ENCODE measurements around the gene TOP1.

Gene TOP1

DNA sequence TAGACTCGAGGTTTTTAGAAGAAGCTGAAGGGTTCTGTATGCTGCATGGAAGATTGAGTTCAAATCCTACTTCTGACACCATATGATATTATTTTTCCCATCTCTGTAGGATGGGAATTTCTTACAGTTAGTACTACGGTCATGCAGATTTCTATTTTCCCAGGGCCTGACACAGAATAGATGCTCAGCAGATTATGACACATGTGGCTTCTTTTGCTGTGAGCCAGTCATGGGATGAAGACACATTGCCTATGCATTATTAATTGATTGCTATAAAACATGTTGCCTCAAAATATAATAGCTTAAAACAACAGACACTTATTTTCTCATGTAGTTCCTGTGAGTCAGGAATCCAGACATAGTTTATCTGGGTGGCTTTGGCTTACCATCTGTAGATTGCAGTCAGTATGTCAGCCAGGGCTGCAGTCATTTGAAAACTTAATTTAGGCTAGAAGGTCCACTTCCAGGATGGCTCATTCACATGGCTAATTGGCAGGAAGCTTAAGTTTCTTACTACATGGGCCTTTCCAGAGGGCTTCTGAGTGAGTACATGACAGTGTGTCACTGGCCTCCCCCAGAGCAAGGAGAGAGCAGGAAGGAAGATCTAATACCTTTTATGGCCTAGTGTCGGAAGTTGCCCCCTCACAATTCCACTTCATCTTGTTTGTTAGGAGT, 29.5 kb downstream of the TOP1 start:
- DNase-seq (ENCODE audit: low read depth in 2 of 3, low spot score in 1 of 3), result peak in 1 of 3 donors; percentile 13

DNA sequence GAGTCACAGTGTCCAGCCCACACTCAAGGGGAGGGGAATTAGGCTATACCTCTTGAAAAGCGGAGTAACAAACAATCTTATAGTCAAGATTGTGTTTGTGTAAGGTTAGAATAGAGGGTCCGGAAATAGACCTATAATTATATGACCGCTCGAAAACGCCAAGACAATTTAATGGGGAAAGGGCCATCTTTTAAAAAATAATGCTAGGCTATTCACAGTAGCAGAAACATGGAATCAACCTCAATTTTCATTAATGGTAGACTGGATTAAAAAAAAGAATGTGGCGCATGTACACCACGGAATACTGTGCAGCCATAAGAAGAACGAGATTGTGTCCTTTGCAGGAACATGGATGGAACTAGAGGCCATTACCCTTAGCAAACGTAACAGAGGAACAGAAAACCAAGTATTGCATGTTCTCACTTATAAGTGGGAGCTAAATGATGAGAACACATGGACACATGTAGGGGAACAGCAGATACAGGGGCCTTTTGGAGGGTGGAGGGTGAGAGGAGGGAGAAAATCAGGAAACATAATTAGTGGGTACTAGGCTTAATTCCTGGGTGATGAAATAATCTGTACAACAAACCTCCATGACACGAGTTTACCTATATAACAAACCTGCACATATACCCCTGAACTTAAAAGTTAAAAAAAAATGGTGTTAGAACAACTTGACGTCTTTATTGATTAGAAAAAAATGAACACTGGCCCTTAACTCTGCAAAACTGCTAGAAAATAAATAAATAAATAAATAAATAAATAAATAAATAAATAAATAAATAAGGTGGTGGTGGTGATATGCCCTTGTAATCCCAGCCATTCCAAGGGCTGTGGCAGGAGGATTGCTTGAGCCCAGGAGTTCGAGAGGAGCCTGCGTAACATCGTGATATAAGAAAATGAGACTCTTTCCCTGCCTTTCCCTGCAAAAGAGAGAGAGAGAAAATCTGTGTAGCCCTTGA, 30.3 kb downstream of the TOP1 start:
- DNase-seq (ENCODE audit: low read depth in 2 of 3, low spot score in 1 of 3), result no peak

DNA sequence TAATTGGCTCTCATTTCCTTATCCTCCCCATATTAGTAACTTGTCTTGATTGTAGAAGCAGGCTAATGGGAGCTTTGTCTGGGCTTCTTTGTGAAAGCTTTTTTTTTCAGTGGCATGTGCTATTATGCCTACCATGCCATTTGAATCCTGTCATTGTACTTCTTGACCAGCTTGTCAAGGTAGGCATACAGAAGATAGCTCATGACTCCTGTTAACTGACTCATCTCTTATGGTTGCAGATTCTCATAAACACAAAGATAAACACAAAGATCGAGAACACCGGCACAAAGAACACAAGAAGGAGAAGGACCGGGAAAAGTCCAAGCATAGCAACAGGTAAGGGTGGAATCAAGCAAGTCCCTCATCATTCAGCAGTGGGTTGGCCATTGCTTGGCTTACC, 32.5 kb downstream of the TOP1 start:
- no peak for DNase-seq (ENCODE audit: low read depth in 2 of 3, low spot score in 1 of 3)

DNA sequence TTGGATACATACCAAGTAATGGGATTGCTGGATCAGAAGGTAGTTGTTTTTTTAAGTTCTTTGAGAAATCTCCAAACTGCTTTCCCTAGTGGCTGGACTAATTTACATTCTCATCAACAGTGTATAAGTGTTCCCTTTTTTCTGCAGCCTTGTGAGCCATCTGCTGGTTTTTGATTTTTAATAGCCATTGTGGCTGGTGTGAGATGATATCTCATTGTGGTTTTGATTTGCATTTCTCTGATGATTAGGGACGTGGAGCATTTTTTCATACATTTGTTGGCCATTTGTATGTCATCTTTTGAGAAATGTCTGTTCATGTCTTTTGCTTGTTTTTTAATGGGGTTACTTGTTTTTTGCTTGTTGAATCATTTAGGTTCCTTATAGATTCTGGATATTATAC, 34.8 kb downstream of the TOP1 start:
- DNase-seq (ENCODE audit: low read depth in 2 of 3, low spot score in 1 of 3), result no peak

DNA sequence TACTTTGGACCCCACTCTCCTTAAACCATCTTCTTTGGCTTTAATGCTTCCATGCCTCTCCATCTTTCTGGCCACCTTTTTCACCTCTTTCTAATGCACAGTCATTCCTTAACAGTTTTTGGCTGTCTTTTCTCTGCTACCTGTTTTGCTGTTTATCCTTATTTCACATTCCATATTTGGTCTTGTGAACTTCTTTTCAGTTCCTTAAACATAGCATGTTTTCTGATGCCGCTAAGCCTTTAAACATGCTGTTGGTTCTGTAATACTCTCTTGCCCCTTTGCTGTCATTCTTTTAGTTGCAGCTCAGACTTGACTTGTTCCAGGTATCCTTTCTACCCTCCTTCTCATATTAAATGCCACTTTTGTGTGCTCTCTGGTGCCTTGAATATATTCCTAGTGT, 35.8 kb downstream of the TOP1 start:
- no peak for DNase-seq (ENCODE audit: low read depth in 2 of 3, low spot score in 1 of 3)

DNA sequence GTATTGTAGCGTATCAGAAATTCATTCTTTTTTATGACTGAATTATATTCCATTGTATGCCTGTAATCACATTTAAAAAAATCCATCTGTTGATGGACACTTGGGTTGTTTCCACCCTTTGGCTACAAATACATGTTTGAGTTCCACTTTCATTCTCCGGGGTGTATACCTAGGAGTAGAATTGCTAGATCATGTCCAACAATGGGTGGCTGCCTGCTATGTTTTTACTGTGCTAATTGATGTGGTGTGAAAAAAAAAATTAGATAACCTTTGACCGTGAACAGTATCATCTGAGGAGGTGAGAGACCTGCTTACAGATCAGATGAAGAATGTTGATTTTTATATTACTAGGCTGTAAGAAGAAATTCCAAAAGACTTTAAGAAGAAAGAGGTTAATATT, 37.1 kb downstream of the TOP1 start:
- DNase-seq (ENCODE audit: low read depth in 2 of 3, low spot score in 1 of 3), result no peak

DNA sequence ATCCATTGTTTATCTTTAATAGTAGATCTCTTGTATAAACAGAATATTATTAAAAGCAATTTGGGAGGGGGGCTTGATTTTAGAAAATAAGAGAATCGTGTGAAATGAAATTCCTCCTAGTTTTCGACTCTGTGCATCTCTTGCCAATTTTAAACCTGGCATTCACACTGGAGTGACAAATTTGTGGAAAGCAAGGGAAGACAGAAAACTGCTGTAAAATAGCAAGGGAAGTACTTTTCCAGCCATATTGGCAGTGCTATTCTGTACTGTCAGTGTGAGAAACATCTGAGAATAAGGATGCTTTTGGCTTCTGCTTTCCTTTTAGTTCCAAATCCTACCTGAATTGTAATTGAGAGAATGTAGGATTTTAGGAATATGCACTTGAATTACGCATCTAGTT, 40.2 kb downstream of the TOP1 start:
- no peak for DNase-seq (ENCODE audit: low read depth in 2 of 3, low spot score in 1 of 3)

DNA sequence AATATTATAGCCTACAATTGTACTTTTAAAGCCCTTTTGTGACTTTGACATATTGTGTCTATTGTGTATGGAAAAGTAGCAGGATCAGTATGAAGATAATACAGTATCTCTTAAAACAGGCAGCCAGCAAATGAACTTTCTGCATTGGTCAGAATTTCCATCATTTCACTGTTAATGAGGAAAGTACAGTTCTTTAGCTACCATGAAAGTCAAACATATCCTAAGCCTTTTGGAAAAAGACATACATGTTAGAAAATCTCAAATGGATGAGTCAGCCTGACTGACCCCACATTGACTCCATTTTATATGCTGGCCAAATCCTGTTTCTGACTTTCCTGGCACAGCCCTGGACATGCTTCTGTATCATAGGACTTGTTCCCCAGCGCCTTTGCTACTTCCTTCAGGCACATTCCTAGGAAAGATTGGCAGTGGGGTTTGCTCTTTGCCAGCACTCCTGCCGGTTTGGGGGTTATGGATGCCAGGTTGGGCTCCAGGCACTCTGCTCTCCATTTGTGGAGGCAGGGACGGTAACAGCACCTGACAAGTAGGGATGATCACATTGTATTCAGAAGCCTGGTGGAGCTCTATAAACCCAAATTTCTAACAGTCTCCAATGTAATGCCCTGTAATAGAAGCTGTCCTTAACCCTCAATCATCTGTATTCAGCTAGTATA, 43.7 kb downstream of the TOP1 start:
- DNase-seq (ENCODE audit: low read depth in 2 of 3, low spot score in 1 of 3), result no peak

DNA sequence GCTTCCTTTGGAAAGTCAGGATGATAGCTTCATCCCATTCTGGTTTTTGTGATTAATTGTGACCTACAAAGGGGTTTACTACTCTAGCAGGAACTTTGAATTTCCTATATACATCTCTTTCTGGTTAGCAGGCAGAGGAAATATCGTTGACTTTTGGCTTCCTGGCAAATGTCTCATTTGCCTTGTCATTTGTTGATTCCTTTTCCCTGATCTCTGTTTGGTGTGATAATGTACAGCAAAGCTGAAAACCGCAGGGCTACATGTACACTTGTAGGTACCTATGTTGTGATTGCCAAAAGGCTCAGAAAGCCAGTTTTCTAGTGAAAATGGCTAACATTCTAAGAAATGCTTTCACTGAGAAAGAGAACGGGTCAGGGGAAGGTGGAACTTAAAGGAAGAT, 44.3 kb downstream of the TOP1 start:
- DNase-seq (ENCODE audit: low read depth in 2 of 3, low spot score in 1 of 3), result no peak

DNA sequence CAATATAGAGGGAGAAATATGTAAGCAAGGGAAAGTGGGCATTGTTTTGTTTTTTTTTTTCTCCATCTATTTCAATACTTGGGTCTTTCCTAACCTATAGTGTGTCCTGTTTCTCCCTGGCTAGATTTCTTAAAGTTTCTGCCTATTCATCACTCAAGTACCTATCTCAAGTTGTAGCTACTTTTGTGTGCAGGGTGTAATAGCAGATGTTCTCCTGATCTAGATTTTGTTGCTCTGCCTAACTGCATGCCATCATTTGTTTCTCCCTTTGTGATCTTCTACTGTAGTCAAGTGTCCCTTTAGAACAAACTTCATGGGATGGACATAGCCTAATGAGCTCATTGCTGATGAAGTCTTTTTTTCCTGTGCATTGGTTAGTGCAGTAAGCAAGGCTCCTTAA, 45.8 kb downstream of the TOP1 start:
- no peak for DNase-seq (ENCODE audit: low read depth in 2 of 3, low spot score in 1 of 3)

DNA sequence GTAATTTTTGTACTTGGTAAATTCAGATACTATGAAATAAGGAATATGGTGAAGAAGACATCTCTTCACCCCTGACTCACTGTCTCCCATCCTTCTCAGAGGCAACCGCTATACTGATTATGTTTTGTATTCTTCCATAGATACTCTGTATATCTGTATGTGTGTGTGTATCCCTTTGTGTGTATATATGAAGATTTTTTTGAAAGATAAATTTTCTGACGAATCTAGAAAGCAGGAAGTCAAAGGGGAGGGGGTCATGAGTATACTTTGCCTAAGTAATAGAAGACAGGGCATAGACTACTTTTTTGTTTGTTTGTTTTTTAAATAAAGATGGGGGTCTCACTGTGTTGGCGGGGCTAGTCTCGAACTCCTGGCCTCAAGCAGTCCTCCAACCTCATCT, 48.2 kb downstream of the TOP1 start:
- no peak for DNase-seq (ENCODE audit: low read depth in 2 of 3, low spot score in 1 of 3)

DNA sequence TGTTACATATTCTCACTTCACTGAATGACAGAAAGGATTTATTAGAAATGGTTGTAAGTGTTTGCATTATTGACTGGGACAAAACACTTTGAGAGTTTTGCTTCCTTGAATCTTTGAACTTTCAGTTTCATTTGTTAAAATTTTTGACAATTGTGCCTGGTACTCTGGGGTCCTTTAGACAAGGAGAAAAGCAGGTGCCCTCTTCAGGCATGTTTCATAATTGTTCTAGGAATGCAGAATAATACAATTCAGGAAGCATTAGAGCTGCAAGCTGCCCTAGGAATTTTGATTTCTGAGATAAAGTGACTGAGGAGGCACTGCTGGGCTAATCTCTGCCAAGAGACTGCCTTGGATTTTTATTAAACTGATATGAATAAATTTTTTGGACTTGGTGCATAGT, 49.7 kb downstream of the TOP1 start:
- no peak for DNase-seq (ENCODE audit: low read depth in 2 of 3, low spot score in 1 of 3)

DNA sequence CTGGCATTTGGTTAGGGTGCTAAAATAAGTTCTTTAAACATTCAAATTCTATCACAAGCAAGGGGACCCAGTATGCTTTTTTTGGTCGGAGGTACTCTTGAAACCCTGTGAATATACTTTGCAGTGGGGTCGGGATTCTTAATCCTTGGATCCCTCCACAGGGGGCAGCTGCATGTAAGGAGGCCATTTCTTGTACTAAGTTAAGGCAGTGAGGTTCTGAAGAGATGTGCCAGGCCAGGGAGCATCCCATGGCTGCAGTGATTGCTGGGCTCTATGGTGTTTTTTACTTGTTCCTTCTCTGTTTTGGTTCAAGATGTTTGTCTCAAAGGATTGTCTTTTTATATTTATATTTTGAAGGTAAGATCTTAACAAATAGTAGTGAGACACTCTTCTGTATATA, 50.4 kb downstream of the TOP1 start:
- DNase-seq (ENCODE audit: low read depth in 2 of 3, low spot score in 1 of 3), result no peak

DNA sequence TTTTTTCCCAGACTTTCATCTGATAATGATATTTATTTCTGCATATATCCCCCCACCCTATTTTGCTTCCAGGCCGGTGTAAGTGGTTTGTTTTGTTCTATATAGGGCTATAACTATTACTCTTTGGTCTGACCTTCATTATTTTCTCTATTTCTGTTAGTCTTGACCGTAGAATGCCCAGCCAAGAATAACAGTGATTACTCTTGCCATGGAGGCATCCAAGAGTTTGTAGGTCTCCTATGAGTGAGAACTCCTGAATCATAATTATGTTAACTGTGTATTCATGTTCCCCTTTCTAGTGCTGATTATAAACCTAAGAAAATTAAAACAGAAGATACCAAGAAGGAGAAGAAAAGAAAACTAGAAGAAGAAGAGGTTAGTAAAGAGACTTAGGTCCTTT, 52.2 kb downstream of the TOP1 start:
- no peak for DNase-seq (ENCODE audit: low read depth in 2 of 3, low spot score in 1 of 3)

DNA sequence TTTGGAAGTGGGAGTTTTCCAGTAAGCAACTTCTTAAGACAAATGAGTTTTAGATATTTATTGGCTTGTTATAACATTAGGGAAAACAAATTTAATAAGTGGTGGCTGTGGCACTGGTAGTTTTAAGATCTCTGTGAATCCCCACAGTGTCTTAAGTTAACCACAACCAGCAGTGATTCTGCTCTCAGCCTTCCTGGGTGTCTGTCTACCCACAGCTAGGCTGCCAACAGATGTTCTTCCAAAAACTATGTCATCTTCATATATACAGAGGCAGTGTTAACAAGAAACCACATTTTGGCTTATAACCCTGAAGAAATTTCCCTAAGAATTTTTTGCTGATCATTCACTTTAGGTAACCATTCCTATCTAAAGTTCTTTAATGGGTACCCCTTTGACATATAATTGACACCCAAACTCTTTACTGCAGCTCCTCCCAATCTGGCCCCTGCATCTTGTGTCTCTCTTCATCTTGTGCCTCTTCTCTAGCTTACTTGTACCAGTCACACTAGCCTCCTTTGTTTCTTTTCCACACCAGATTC, 52.7 kb downstream of the TOP1 start:
- DNase-seq (ENCODE audit: low read depth in 2 of 3, low spot score in 1 of 3), result no peak

DNA sequence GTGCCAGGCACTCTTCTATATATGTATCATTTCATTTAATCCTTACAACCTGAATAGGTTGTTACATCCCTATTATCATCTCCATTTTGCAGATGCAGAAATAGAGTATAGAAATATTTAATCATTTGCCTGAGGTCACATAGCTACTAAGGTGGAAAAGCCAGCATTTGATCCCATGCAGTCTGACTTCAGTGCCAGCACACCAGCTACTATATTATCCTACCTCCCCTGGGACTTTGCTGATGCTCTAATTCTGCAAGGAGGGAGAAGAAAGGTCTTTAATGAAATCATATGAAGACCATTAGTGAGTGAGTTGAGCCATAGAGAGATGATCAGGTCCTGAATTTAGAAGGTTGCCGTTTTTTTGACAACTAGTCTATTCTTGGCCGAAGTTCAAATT, 53.7 kb downstream of the TOP1 start:
- no peak for DNase-seq (ENCODE audit: low read depth in 2 of 3, low spot score in 1 of 3)

DNA sequence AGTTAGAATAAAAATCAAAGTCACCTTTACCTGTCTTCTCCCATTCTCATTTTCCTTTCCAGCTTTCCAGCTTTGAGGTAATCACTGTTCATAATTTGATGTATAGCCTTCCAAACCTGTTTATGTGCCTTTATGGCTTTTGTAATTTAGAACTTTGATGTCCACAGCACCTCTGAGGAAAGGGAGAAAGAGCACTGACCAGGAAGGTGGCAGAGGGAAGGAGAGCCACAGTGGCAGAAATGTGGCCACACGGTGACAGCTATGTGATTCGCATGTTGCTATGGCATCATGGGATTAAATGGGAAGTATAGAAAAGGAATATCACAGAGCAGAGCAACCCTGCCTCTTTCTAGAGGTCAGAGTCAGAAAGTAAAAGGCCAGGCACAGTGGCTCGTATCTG, 57.0 kb downstream of the TOP1 start:
- no peak for DNase-seq (ENCODE audit: low read depth in 2 of 3, low spot score in 1 of 3)

DNA sequence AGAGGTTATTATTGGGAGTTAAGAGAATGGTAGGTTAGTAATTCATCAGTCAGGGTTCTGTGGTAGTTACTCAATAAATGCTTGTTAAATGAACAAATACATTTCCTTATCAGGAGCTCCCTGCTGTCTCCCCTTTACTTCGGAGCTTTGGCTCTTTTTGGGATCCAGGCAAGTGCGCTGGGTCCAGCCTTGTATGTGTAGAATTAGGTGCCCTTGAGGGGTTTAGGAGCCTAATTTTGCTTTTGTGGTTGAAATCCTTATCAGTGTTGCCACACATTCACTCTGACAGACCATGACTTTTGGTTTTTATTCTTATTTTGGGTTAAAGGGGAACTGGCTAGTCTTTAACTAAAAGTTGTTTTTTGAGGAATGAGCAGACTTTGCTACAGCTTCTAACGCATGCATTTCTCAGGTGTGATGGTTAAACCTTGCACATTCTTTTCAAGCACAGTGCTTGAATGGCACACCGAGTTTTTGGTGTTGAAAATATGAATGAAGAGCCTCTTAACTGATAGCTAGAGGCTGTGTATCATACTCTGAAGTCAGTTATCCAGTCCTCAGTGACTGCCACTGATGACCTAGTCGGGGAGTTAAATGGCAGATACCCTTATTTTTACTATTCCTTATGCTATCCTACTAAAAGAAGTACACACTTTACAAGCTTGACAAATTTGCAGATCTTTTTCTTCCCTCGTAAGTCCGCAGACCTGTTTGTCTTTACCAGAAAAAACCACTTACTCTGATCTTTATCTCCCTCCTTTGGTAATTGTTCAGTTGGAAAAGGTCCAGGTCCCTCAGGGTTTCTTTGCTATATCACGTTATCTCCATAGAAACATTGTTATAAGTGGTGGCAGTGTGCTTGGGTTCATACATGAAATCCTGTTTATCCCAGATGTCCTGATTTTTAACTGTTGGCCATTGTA, 58.0 kb downstream of the TOP1 start:
- DNase-seq (ENCODE audit: low read depth in 2 of 3, low spot score in 1 of 3), result no peak

DNA sequence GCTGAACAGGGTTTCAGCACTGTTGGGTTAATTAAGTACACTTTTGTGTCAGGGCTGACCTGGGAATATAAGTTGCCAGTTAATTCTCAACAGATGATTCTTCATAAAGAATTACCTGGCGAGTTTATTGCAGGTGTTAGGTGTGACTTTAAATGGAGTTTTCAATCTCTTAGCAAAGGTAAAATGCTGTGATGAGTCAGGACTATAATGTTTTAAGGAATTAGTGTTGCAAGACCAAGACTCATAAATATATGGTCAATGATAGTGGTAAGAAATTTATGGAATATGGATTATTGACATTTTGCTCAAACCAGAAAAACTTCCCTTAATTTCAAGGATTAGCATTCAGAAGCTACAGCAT, 58.7 kb downstream of the TOP1 start:
- no peak for DNase-seq (ENCODE audit: low read depth in 2 of 3, low spot score in 1 of 3)

DNA sequence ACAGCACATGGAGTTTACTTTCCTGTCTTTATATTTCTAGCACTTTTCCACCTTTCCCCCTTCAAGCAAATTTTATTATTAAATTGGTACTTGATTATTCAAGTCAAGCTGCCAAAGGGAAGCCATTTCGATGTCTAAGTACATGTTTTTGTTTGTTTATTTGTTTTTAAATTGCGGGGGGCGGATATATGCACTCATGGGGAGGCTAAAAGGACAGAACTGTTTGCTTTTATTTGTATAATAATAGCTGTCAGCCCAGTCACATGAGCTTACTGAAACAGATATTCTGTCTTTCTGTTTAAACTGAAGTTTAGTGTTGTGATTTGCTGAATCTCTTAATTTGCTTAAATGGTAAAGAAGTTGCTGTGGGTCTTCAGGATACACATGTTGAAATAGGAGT, 59.2 kb downstream of the TOP1 start:
- DNase-seq (ENCODE audit: low read depth in 2 of 3, low spot score in 1 of 3), result no peak

DNA sequence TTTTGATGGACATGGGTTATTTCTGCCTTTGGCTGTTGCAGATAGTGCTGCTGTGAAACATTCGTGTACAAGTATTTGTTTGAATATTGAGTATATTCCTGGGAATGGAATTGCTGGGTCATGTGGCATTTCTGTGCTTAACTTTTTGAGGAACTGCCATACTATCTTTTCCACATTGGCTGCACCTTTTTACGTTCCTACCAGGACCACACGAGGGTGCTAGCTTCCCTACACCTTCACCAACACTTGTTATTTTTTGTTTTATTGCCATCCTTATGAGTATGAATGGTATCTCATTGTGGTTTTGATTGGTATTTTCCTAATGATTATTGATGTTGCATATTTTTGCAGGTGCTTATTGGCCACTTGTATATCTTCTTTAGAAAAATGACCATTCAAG, 60.9 kb downstream of the TOP1 start:
- no peak for DNase-seq (ENCODE audit: low read depth in 2 of 3, low spot score in 1 of 3)

Measured in stimulated activated CD4-positive, alpha-beta T cell treated with anti-CD3 and anti-CD28 coated beads, Interleukin-12 subunit alpha, Interleukin-12 subunit beta, amount 100 ng/mL, for 48 hours (primary cell).